LNCaP clone FGC (cell line): ENCODE results near the gene AOPEP.
"Not testable (repeated sequence)": the region's sequence is repeated elsewhere in the genome, so short reads cannot be mapped to it uniquely, and the experiment has no call there.

Source experiments
- DNase-seq: peaks from one replicate; pipeline ENCODE4 v3.0.0-alpha.2; 2011; ENCODE audit warnings: low read depth
- H3K4me3 ChIP-seq: 2 replicates; pipeline ENCODE4 v1.5.1; 2011; ENCODE audit warnings: mild to moderate bottlenecking, low read depth, low read length, control low read depth
- TF ChIP-seq, protein P1 (sequence below): IDR thresholded peaks from 2 replicates; pipeline ENCODE4 v1.5.1; 2012; ENCODE audit warnings: mild to moderate bottlenecking; ENCODE audit not compliant: control insufficient read depth, insufficient read depth; ENCODE audit errors: extremely low read depth

Gene AOPEP

DNA sequence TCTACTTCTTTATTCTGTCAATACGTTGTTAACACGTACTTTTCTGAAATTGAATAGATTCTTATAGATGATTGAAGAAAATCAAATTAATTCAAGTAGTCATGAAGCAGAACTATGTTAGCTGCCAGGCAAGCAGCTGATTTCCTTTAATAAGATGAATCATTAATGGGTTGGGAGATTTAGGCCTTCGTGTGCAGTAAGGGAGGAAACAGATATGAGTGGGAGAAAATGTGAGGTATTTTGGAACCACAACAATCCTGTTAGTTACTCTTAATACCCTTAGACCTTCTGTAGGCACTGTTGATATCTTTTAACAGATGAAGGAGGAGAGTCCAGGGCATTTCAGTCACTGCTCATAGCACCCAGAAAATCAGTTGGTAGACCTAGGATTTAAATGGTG, 121.0 kb downstream of the AOPEP start:
- no peak overlapping the region for H3K4me3 ChIP-seq
- TF ChIP-seq, protein P1, sequence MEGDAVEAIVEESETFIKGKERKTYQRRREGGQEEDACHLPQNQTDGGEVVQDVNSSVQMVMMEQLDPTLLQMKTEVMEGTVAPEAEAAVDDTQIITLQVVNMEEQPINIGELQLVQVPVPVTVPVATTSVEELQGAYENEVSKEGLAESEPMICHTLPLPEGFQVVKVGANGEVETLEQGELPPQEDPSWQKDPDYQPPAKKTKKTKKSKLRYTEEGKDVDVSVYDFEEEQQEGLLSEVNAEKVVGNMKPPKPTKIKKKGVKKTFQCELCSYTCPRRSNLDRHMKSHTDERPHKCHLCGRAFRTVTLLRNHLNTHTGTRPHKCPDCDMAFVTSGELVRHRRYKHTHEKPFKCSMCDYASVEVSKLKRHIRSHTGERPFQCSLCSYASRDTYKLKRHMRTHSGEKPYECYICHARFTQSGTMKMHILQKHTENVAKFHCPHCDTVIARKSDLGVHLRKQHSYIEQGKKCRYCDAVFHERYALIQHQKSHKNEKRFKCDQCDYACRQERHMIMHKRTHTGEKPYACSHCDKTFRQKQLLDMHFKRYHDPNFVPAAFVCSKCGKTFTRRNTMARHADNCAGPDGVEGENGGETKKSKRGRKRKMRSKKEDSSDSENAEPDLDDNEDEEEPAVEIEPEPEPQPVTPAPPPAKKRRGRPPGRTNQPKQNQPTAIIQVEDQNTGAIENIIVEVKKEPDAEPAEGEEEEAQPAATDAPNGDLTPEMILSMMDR, result no peak
- DNase-seq, result no peak

DNA sequence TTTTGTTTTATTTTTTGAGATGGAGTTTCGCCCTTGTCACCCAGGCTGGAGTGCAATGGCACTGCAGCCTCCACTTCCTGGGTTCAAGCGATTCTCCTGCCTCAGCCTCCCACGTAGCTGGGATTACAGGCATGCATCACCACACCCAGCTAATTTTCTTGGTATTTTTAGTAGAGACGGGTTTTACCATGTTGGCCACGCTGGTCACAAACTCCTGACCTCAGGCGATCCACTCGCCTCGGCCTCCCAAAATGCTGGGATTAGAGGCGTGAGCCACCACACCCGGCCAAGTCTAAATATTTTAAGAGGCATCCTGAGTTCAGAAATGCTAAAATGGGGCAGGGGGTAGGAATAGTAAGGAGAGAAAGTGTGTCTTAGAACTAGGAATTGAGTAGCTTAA, 122.3 kb downstream of the AOPEP start:
- DNase-seq, H3K4me3 ChIP-seq: not testable (repeated sequence)

DNA sequence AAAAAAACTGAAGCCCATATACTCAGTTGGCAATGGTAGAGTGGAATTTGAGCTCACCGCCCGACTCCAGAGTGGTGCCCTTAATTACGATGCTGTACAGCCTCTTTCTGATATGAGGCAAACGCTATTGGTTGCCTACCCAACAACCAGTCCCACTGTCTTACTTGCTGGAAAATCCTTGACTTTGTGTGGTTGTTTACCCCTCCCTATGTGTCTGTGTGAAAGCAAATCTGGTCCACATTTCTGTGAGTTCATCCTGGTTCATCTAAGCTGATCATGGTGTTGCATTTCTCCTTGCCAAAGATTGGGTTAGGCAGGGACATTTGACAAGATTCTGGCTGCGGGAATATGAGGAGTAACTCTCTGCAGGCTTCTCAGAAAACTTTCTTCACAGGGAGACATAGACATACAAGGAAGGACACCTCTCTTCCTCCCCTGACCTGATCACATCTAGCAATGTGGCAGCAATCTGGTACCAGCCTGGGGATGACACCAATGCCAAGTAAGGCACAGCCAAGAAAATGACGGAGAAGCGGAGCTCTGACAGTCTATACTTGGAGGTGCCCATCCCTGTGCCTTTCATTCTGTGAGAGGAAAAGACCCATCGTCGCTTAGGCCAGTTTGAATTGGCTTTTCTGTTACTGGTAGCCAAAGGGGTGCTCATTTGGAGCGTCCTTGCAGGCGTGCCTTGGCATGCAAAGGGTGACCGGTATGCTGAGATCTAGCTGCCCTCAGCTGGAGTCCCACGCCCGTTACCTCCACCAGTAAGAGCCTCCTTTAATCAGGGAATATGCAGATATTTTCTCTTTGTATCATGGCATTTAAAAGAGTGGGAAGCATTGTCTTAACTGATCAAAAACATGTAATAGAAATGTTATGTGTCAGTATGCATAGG, 124.3 kb downstream of the AOPEP start:
- TF ChIP-seq, protein P1, result no peak
- DNase-seq, result no peak

DNA sequence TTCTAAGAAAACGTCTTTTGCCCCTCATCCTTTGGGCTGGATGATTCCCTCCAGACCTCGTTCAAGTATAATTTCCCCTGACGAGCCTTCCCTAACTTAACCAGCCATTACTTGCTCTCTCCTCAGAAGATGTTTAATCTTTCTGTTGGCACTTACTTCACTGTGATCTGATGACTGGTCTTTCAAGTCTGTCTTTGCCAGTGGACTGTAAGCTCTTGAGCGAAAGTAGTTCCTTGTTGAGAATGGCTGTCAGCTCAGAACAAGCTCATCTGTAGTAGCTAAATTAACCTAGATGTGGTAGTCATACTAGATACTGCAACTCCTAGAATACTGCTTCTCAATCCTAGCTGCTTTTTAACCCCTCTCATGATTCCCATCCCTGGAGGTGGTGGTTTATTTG, 125.0 kb downstream of the AOPEP start:
- TF ChIP-seq, protein P1, result no peak
- no peak for DNase-seq
- H3K4me3 ChIP-seq, result no peak overlapping the region

More for the DNA sequence above, 124.3 kb downstream of the AOPEP start:
- no peak overlapping the region for H3K4me3 ChIP-seq

DNA sequence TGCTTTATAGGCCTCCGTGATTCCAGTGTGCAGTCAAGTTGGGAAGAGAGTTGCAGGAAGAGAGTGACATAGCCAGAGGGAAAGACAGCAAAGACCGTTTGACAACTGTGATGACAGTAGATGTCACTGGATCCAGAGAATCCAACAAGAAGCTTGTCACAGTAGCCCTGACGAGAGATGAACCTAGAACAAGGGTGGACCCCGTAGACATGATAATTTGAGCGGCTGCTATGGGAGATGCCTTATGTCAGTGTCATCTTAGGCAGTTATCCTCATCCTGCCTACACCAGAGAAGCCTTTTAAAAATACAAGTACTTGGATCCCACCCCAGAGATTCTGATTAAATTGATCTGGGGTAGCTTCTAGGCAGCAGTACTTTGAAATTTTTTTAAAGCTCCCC, 125.4 kb downstream of the AOPEP start:
- DNase-seq, result no peak
- no peak overlapping the region for H3K4me3 ChIP-seq
- TF ChIP-seq, protein P1, result no peak

DNA sequence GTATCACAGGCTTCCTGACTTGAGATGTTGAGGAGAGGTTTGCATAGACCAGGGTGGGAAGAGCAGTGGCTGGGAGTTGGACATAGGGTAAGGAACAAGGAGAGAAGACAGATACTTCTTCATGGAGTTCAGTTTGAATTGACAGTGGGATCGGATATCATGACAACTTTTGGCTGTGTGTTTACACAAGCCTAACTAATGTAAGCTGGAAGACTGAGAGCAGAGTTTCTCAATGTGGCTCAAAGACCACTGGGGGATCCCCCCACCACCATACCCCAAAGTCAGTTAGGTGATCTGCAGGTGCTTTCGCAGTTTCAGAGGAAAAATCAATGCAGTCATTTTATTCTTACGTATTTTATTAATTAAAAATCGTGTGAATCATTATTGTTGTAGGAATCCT, 125.9 kb downstream of the AOPEP start:
- TF ChIP-seq, protein P1, result no peak
- no peak overlapping the region for H3K4me3 ChIP-seq

DNA sequence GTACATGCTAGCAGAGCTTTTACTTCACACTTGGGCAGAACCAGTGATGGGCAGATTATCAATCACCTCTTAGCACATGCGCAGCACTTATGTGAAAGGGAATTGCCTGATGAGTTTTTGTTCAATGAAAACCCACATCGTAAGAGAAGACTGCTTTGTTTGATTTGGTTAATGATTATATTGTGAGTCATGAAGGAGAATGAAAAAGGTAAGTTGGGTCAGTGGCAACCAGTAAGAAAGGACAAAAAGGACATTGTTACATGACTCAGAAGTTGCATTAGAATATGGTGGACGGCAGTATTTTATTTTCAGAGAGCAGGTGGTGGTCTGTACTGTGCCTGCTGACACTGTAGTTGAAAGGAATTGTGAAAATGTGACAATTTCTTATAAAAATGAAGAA, 127.4 kb downstream of the AOPEP start:
- DNase-seq, result no peak
- no peak overlapping the region for H3K4me3 ChIP-seq
- TF ChIP-seq, protein P1, result no peak

More for the DNA sequence above, 125.9 kb downstream of the AOPEP start:
- DNase-seq, result no peak
